MM.1S (cell line): Measurements from ENCODE around the gene CERKL.

Experiments
- EZH2 ChIP-seq: fragments of 300-600 bp; sonication (generic); optimal IDR thresholded peaks from 2 replicates; pipeline ENCODE3; 2017; ENCODE audit warnings: low read depth, mild to moderate bottlenecking, antibody characterized with exemption, low read length, mixed read lengths
- EZH2phosphoT487 ChIP-seq: fragments of 300-600 bp; sonication (generic); IDR thresholded peaks from 2 replicates; pipeline ENCODE4 v1.6.1; 2018; ENCODE audit warnings: antibody characterized with exemption, low read length
- TF ChIP-seq, protein P1 (sequence below): fragments of 300-600 bp; sonication (generic); IDR thresholded peaks from 2 replicates; pipeline ENCODE4 v1.5.1; 2016; ENCODE audit warnings: antibody characterized with exemption, low read length, mixed read lengths

DNA sequence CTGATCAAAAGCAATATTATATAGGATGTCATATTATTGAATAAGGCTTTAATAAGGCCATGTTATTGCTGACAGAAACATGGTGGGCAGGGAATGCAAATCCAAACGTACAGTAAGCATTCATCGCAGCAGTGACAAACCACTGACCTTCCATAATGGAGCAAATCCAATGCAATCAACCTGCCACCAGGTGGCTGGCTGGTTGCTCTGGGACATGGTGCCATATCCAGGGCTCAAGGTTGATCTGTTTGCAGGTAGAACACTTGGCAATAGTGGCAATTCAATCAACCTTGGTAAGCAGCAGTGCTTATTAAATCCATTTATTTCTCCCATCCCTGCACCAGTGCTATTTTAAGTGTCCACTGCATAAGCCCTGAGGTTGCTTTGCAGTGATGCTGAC is 75.4 kb downstream of the CERKL start:
- TF ChIP-seq EZH2 (no peak), EZH2phosphoT487 (no peak)
- TF ChIP-seq, protein P1, sequence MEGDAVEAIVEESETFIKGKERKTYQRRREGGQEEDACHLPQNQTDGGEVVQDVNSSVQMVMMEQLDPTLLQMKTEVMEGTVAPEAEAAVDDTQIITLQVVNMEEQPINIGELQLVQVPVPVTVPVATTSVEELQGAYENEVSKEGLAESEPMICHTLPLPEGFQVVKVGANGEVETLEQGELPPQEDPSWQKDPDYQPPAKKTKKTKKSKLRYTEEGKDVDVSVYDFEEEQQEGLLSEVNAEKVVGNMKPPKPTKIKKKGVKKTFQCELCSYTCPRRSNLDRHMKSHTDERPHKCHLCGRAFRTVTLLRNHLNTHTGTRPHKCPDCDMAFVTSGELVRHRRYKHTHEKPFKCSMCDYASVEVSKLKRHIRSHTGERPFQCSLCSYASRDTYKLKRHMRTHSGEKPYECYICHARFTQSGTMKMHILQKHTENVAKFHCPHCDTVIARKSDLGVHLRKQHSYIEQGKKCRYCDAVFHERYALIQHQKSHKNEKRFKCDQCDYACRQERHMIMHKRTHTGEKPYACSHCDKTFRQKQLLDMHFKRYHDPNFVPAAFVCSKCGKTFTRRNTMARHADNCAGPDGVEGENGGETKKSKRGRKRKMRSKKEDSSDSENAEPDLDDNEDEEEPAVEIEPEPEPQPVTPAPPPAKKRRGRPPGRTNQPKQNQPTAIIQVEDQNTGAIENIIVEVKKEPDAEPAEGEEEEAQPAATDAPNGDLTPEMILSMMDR: peak; percentile 24
